GM18951 (cell line): Measurements from ENCODE around the gene ZNF148.
"Not testable (repeated sequence)": the region's sequence is repeated elsewhere in the genome, so short reads cannot be mapped to it uniquely, and the experiment has no call there.

Experiments
- POLR2A ChIP-seq: IDR thresholded peaks from 4 replicates; pipeline ENCODE4 v1.6.1; 2011; ENCODE audit warnings: mild to moderate bottlenecking; ENCODE audit not compliant: insufficient read length, insufficient read depth; ENCODE audit errors: extremely low read depth
- in situ Hi-C: fragments of 300-500 bp; cut with MboI; formaldehyde crosslinking; loops from one replicate; pipeline ENCODE4 v1.12.0; 2022; ENCODE audit warnings: low sequenced_read_pairs, mixed read lengths, inconsistent platforms; ENCODE audit not compliant: unreplicated experiment

Gene ZNF148, protein sequence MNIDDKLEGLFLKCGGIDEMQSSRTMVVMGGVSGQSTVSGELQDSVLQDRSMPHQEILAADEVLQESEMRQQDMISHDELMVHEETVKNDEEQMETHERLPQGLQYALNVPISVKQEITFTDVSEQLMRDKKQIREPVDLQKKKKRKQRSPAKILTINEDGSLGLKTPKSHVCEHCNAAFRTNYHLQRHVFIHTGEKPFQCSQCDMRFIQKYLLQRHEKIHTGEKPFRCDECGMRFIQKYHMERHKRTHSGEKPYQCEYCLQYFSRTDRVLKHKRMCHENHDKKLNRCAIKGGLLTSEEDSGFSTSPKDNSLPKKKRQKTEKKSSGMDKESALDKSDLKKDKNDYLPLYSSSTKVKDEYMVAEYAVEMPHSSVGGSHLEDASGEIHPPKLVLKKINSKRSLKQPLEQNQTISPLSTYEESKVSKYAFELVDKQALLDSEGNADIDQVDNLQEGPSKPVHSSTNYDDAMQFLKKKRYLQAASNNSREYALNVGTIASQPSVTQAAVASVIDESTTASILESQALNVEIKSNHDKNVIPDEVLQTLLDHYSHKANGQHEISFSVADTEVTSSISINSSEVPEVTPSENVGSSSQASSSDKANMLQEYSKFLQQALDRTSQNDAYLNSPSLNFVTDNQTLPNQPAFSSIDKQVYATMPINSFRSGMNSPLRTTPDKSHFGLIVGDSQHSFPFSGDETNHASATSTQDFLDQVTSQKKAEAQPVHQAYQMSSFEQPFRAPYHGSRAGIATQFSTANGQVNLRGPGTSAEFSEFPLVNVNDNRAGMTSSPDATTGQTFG

DNA sequence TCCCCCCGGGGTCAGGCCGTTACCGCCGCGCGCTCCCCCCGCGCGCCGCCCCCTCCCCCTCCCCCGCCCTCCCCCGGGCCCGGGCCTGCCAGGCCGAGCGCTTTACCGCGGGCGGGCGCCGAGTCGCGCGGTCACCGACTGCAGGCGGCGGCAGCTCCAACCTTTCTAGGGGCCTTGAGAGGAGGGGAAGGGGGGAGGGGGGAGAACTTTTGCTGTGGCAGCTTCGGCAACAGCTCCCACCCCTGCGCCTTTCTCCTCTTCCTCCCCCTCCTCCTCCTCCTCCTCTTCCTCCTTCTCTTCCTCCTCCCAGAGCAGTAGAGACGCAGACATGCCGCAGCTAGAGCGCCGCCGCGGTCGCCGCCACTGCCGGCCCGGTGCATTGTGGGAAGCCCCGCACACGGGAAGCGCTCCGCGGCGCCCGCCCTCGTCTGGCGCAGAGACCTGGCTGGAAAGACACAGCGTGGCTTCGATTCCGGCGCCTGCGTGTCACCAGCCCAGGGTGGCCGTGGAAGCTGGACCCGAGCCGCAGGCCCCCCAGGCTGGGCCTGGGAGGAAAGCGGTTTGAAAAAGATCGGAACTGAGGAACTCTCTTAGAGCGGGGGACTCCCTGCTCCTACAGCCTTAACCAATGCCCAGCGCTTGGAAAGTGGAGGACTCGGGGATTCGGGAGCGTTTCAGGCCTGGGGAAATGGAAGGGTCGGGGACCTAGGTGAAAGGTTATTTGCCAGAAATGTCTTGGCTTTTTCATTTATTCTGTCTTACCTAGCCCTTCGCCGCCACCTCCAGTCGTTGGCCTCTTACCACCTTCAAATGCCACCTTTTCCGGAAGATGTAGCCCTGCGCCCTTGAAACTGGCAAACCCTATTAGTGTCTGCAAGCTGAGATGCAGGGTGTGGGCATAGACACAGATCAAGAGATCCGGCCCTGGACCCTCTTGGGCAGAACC, at the start of gene ZNF148:
TSS of gene ZNF148 (minus strand) at position 330 of the 946 bp plus-strand sequence. CDS start 61,685 bp downstream, outside the sequence.
- in situ Hi-C loops = no loop called here
- peak; percentile 97 for TF ChIP-seq POLR2A

DNA sequence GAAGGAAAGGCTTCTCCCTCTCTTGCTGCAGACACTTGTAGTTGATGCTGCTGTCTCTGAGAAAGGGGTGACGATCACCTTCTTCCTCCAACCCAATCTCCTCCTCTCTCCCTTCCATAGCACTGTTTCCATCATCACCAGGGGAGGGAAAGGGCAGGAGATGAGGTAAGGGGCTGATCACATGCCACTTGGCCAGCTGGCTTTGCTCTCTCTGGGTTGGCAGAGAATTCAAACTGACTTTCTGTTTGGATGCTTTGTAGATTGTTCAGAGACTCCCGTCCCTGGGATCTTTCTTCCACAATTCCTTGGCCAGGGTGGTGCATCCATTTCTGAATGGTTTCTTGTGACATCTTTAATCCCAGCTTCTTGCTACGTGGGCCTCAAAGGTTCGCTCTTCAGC, 43.2 kb upstream of the ZNF148 start:
- in situ Hi-C loops = loop anchor here (25.0 kb wide), 1 partner anchor 656 kb away; no protein-coding TSS in a partner anchor
- TF ChIP-seq POLR2A = no peak

DNA sequence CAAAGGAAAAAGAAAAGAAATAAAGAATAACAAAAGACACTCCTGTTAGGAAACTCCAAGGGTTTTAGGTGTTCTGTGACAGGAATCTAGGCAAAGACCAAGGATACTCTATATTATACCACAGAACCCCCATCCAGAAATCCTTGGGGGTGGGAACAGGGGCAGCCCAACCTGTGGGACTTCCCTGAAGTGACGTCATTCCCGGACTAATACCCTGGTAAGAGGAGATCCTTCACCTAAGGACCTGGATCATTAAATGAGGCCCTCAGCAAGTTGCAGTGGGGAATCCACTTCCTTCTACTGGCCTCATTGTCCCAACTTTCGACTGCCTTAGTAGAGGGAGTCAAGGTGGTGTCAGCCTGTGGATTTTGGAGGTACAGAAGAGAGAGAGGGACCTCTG, 41.1 kb upstream of the ZNF148 start:
- in situ Hi-C loops = loop anchor here (25.0 kb wide), 1 partner anchor 654 kb away; no protein-coding TSS in a partner anchor
- no peak for TF ChIP-seq POLR2A

DNA sequence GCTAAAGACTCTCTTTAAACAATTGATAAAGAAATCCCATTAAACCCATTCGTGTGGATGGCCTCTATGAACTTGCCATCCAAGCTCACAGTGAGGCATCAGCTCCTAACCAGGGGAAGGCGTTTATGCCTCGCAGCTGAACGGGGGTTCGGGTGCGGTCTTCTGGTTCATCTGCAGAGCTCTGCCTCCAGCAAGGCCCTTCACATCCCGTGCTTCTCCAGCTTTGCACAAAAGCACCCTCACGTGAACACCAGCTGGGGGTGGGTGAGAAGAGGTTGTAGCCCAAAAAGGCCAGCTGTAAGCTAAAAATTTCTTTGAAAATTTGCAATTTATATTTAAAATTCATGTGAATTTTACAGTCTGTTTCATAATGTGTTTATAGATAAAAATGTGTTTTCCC, 39.5 kb upstream of the ZNF148 start:
- no peak for TF ChIP-seq POLR2A

DNA sequence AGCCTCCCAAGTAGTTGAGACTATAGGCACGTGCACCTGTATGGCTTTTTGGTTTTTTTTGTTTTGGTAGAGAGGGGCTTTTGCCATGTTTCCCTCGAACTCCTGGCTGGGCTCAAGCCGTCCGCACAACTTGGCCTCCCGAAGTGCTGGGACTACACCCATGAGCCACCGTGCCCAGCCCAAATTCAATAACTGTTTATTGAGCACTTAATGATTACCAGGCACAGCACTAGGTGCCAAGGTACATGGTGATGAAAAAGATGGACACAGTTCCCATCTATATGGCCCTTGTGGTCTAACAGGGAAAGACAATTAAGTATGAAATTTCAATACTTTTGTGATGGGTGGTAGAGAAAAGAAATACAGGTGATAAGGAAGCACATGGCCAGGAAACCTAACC, 35.8 kb upstream of the ZNF148 start:
- in situ Hi-C loops = loop anchor here (25.0 kb wide), 1 partner anchor 649 kb away; no protein-coding TSS in a partner anchor
- no peak for TF ChIP-seq POLR2A

More for the DNA sequence above, 39.5 kb upstream of the ZNF148 start:
- in situ Hi-C loops = loop anchor here (25.0 kb wide), 1 partner anchor 652 kb away; no protein-coding TSS in a partner anchor

DNA sequence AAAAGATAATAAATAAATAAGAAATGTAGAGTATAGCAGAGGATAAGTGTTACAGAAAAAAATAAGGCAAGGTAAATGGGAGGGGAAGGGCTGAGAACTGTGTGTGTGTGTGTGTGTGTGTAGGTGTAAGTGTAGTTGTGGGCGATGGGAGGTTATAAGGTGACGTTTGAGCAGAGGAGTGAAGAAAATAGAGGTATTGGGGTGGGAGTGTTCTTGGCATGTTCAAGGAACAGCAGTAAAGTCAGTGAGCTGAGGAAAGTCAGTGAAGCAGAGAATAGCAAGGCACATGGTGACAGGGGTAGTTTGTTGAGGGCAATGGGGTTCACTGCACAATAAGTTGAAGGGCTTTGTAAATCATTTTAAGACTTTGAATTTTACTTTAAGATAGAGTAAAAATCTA, 30.9 kb upstream of the ZNF148 start:
- TF ChIP-seq POLR2A = no peak
- in situ Hi-C loops = loop anchor here (25.0 kb wide), 1 partner anchor 644 kb away; no protein-coding TSS in a partner anchor

DNA sequence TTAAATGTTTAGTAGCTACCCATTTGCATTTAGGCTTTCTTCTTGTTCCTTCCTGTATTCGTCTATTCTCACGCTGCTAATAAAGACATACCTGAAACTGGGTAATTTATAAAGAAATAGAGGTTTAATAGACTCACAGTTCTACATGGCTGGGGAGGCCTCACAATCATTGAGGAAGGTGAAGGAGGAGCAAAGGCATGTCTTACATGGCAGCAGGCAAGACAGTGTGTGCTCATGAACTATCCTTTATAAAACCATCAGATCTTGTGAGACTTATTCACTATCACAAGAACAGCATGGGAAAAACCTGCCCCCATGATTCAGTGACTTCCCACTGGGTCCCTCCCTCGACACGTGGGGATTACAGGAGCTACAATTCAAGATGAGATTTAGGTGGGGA, 30.4 kb upstream of the ZNF148 start:
- in situ Hi-C loops = loop anchor here (25.0 kb wide), 1 partner anchor 643 kb away; no protein-coding TSS in a partner anchor

DNA sequence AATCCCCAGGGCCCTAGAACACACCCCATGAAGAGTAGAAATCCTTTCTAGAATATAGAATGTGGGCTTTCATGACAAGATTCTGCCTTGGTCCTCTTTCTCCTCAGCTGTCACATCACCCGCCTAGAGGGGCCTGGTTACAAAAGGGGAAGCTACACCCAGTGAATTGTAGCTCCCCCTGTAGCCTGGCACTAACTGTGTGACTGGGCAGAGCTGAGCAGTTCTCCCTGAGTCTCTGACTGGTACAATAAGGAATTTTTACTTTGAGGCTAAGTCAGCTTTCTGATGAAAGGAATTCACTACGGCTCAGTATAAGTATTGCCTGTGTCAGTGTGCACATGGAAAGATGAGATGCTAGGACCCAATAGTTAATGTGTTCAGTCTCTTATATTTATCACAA, 28.7 kb upstream of the ZNF148 start:
- in situ Hi-C loops = loop anchor here (25.0 kb wide), 1 partner anchor 641 kb away; no protein-coding TSS in a partner anchor
- TF ChIP-seq POLR2A = no peak

DNA sequence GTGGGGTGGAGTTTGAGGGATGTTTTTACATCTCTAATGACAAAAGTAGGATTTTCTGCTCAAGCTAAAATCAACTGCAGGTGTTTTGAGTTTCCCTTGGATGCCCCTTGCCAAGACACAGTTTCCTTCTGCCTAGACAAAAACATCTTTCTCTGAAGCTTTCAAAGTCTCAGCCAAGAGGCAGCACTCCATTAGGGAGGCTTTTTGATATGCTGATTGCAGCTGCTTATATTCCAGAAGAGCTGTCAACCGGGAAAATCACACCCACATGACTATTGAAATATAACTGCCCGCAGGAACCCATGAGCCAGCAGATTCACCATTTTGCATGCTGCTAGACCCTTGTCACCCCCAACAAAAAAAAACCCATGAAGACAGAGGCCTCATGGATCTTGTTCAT, 27.5 kb upstream of the ZNF148 start:
- in situ Hi-C loops = loop anchor here (25.0 kb wide), 1 partner anchor 640 kb away; no protein-coding TSS in a partner anchor

DNA sequence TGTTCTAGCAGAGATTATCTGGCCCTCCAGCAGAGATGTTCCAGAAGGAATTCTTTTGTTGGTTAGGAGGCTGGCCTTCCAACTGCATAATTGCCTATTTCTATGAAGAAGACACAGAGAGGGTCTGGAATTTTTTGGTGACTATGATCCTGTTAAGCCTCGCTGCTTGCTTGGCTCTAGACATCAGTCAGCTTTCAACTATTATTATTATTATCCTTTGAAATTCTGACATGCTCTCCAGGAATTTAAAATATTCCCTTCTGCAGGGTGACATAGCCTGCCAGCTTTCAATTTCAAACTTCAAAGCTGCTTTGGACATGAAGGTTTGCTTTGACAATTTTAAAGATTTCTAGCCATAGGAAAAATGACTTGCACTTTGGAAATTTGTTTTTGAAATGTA, 26.3 kb upstream of the ZNF148 start:
- TF ChIP-seq POLR2A = no peak
- in situ Hi-C loops = loop anchor here (25.0 kb wide), 1 partner anchor 639 kb away; no protein-coding TSS in a partner anchor

More for the DNA sequence above, 27.5 kb upstream of the ZNF148 start:
- no peak for TF ChIP-seq POLR2A

DNA sequence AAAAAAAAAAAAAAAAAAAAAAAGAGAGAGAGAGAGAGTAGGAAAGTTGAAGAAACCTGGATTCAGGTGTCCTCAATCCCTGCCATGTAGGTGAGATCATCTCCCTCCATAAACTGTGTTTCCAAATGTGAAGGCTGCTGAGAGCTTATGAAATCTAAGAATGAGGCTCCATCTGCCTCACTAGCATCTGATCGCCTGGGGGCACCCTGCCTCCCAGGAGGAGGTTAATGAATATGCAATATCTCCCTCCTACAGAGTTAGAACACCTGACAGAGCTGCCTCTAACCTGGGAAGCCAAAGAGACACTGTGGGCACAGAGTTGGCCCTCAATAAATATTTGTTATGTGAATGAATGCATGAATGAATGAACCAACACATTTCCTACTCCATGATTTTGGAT, 23.8 kb upstream of the ZNF148 start:
- TF ChIP-seq POLR2A = no peak
- in situ Hi-C loops = no loop called here

DNA sequence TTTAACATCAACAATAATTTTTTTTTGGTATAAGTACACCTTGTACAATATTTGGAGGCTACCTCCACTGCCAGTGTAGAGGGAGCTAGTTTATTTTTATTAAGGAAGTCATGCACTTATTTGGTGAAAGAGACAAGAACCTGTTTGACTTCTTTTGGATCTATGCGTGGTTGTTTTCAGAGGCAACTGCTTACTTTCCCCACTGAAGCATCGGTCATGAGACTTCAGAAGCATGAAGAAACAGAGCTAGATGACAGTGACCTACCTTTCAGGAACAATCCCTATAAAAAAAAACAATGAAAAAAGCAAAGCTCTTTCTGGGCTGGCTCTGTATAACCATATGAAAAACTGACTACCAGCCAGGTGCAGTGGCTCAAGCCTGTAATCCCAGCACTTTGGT, 20.0 kb upstream of the ZNF148 start:
- in situ Hi-C loops = no loop called here
- no peak for TF ChIP-seq POLR2A

DNA sequence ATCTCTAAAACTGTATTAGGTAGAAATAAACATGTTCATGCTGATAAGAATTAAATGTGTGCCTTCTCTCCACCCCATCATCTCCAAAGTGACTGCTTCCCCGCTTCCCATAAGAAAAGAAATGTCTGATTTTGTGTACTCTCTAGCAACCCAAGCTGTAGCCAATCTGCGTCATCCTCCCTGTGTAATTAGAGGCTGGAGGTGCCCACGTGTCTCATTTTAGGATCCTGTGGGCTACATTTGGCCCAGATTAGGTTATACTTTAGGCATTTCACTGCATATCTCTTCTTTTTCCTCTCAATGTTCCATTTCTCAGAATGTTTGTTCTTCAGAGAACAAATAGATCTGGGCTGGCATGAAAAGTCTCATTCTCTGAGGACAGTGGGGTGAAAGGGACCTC, 19.3 kb upstream of the ZNF148 start:
- in situ Hi-C loops = no loop called here
- TF ChIP-seq POLR2A = no peak

DNA sequence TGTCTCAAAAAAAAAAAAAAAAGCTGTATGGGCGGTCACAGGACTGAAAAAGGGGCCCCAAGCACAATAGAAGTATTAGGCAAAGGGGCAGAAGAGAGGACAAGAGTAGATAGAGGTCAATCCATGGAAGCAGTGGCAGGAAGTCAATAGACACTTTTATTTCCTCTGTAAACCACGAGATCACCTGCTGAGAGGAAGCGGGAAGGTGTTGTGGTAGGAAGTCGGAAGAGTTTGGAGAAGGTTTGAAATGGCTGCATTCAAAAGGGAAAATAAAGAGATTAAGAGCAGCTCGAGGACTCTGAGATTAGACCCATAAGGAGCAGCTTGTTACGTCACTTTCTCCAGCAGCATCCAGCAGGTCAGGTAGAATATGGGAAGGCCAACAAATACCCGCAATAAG, 14.2 kb upstream of the ZNF148 start:
- in situ Hi-C loops = no loop called here
- no peak for TF ChIP-seq POLR2A

DNA sequence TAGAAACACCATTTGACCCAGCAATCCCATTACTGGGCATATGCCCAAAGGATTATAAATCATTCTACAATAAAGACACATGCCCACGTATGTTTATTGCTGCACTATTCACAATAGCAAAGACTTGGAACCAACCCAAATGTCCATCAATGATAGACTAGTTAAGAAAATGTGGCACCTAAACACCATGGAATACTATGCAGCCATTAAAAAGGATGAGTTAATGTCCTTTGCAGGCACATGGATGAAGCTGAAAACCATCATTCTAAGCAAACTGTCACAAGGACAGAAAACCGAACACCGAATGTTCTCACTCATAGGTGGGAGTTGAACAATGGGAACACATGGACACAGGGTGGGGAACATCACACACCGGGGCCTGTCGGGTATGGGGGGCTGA, 13.2 kb upstream of the ZNF148 start:
- in situ Hi-C loops = not testable (repeated sequence)
